Measurements from ENCODE around the gene PITPNM3.

PITPNM3 gene

GRCh38 chr17:6502871-6503509, 53.4 kb downstream of the PITPNM3 start:
- H3K4me3 ChIP-seq (ENCODE audit: low read length) = no peak overlapping the region
- no peak for DNase-seq (ENCODE audit: low read depth)
- no peak for TF ChIP-seq CTCF (conservative IDR thresholded peaks at IDR 0.05; ENCODE audit: low read depth, low read length)

DNA sequence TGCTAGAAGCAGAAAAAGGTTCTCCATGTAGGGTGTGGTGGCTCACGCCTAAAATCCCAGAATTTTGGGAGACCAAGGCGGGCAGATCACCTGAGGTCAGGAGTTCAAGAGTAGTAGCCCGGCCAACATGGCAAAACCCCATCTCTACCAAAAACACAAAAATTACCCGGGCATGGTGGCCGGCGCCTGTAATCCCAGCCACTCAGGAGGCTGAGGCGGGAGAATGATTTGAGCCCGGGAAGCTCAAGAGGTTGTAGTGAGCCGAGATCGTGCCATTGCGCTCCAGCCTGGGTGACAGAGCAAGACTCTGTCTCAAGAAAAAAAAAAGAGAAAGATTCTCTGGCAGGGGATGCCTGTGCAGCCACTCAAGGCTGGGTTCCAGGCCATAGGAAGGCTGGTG, 54.2 kb downstream of the PITPNM3 start:
- no peak for TF ChIP-seq CTCF (conservative IDR thresholded peaks at IDR 0.05; ENCODE audit: low read depth, low read length)
- no peak for DNase-seq (ENCODE audit: low read depth)
- no peak overlapping the region for H3K4me3 ChIP-seq (ENCODE audit: low read length)

DNA sequence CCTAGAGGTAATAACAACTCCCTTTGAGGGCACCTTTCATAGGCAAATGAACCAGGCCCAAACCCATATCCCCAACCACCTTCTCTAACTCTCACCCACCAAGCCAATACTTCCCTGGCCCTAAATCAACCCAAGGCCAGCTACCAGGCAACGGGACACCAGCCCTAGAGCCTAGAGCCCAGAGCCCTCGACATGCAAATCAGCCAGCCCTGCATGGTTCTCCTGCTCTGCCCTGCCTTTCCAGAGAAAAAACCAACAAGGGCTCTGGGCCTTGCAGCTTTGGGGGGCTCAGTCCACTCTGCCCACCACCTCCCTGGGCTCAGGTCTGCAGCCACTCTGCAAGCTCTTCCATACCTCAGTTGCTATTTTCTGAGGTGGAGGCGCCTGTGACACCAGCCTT, 55.0 kb downstream of the PITPNM3 start:
- DNase-seq (ENCODE audit: low read depth) = no peak
- H3K4me3 ChIP-seq (ENCODE audit: low read length) = no peak overlapping the region
- no peak for TF ChIP-seq CTCF (conservative IDR thresholded peaks at IDR 0.05; ENCODE audit: low read depth, low read length)

DNA sequence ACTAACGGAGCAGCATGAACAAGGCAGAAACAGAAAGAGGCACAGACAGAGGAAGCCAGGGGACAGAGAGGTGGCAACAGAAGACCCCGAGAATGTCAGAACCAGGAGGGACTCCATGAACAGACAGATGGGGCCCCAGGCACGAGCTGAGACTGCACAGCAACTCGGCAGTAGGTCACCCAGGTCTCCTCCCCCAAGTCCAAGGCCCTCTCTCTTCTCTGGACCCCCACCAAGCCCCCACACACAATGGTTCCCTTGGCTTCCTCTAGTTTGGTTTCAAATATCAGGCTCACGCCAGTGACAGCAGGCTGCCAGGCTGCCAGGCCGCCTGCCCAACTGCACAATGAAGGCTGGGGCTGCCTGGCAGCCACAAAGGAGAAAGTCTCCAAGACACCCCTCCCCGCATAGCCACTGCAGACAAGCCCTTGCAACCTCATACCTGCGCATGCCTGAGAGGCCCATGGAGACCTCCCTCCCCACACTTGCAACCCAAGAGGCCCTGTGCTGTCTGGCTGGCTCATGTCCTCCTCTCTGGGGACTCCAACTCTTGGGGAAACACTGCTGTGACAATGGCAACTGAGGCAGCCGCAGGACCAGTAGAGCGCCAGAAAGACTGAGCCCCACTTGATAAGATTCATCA, 57.3 kb downstream of the PITPNM3 start:
- no peak for DNase-seq (ENCODE audit: low read depth)
- no peak overlapping the region for H3K4me3 ChIP-seq (ENCODE audit: low read length)

DNA sequence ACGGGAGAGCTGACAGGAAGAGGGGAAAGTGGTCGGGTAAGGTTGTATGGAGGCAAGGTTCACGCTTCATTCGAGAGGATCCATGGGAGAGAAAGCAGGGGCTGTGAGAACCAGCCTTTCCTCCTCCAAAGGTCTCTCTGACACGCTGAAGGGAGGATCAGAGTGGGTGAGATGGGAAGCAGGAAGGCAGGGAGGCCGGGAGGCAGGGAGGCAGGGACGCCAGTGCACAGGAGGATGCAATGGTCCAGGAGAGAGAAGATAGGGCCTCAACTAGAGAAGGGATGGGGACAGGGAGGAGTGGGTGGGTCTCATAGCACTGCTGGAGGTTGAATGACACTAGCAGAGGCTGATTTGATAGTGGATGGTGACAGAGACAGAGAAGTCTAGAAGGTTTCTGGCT, 58.0 kb downstream of the PITPNM3 start:
- DNase-seq (ENCODE audit: low read depth) = no peak
- TF ChIP-seq CTCF (conservative IDR thresholded peaks at IDR 0.05; ENCODE audit: low read depth, low read length) = no peak
- no peak overlapping the region for H3K4me3 ChIP-seq (ENCODE audit: low read length)

More for the DNA sequence above, 57.3 kb downstream of the PITPNM3 start:
- no peak for TF ChIP-seq CTCF (conservative IDR thresholded peaks at IDR 0.05; ENCODE audit: low read depth, low read length)

GRCh38 chr17:6497496-6498221, 58.7 kb downstream of the PITPNM3 start:
- TF ChIP-seq CTCF (conservative IDR thresholded peaks at IDR 0.05; ENCODE audit: low read depth, low read length) = no peak
- DNase-seq (ENCODE audit: low read depth) = no peak
- no peak overlapping the region for H3K4me3 ChIP-seq (ENCODE audit: low read length)

All from retinal pigment epithelial cell (primary cell).